CD4-positive, alpha-beta memory T cell (primary cell): ENCODE data around the gene SBK2. TPM values are rescaled to one million over a fixed set of nuclear protein-coding genes. Genes with fewer than 3 reads are reported as not detected.

ENCODE experiments used
- CTCF ChIA-PET: fragments of 350-600 bp; sonication (Branson Sonifier 250); formaldehyde crosslinking; loops from one replicate; lab custom pipeline; 2021; ENCODE audit warnings: inconsistent platforms; ENCODE audit not compliant: partially characterized antibody; lab: Charles Lee
- POLR2A ChIA-PET: fragments of 350-600 bp; sonication (Branson Sonifier 250); formaldehyde crosslinking; loops from one replicate; lab custom pipeline; 2021; ENCODE audit not compliant: partially characterized antibody; lab: Charles Lee
- DNase-seq, 5 donors: peaks; one replicate each; pipeline versions ENCODE4 v3.0.0 to v3.0.0-alpha.2; 2020 to 2022; ENCODE audit warnings: mixed read lengths in 1 of 5
- H3K27ac ChIP-seq: one replicate; pipeline ENCODE4 v1.7.0; 2013; ENCODE audit warnings: low read depth, low read length
- H3K27me3 ChIP-seq: 2 replicates; pipeline ENCODE4 v1.7.0; 2013; ENCODE audit warnings: mild to moderate bottlenecking, low read length, moderate library complexity; ENCODE audit not compliant: insufficient read depth
- H3K36me3 ChIP-seq: 2 replicates; pipeline ENCODE4 v1.7.0; 2013; ENCODE audit warnings: mild to moderate bottlenecking, low read length, moderate library complexity; ENCODE audit not compliant: insufficient read depth
- H3K4me1 ChIP-seq: 2 replicates; pipeline ENCODE4 v1.7.0; 2013; ENCODE audit warnings: mild to moderate bottlenecking, low read length, moderate library complexity; ENCODE audit not compliant: insufficient read depth
- H3K4me3 ChIP-seq, 2 donors: one replicate each; pipeline ENCODE4 v1.7.0; 2013; ENCODE audit warnings: low read length in 2 of 2, mild to moderate bottlenecking in 1 of 2
- H3K9me3 ChIP-seq, 2 donors: one replicate each; pipeline ENCODE4 v1.7.0; 2013; ENCODE audit warnings: low read length in 2 of 2, control low read depth in 1 of 2; ENCODE audit not compliant: control insufficient read depth in 1 of 2
- H3K27ac Mint-ChIP-seq, 7 donors: one replicate each; pipeline ENCODE4 v1.8.0; 2020 to 2021; ENCODE audit warnings: mixed read lengths in 7 of 7, mild to moderate bottlenecking in 6 of 7, inconsistent platforms in 3 of 7, moderate library complexity in 3 of 7
- H3K27me3 Mint-ChIP-seq, 2 donors: one replicate each; pipeline ENCODE4 v1.8.0; 2020 to 2021; ENCODE audit warnings: mixed read lengths in 2 of 2
- H3K36me3 Mint-ChIP-seq, 2 donors: one replicate each; pipeline ENCODE4 v1.8.0; 2020 to 2021; ENCODE audit warnings: mixed read lengths in 2 of 2, inconsistent platforms in 1 of 2, mild to moderate bottlenecking in 1 of 2
- H3K4me1 Mint-ChIP-seq, 4 donors: one replicate each; pipeline ENCODE4 v1.8.0; 2020 to 2021; ENCODE audit warnings: mixed read lengths in 4 of 4, mild to moderate bottlenecking in 1 of 4
- H3K4me3 Mint-ChIP-seq, 8 donors: one replicate each; pipeline ENCODE4 v1.8.0; 2020 to 2021; ENCODE audit warnings: mixed read lengths in 8 of 8, mild to moderate bottlenecking in 7 of 8, moderate library complexity in 6 of 8, inconsistent platforms in 3 of 8
- H3K9me3 Mint-ChIP-seq, 8 donors: one replicate each; pipeline ENCODE4 v1.8.0; 2020 to 2021; ENCODE audit warnings: mixed read lengths in 8 of 8, mild to moderate bottlenecking in 5 of 8, inconsistent platforms in 3 of 8, moderate library complexity in 1 of 8
- intact Hi-C: fragments of 100-400 bp; cut with micrococcal nuclease; formaldehyde crosslinking; loops from one replicate; pipeline ENCODE4 v1.15.1; 2023
- polyA plus RNA-seq, 2 donors: library from polyadenylated mRNA; unstranded; fragments of 300-500 nt; fragmentation: Illumina TruSeq; gene quantifications; one replicate each; pipeline ENCODE4 v1.2.3, GENCODE V29; 2021
- total RNA-seq, 2 experiments: library from RNA; stranded (reverse); gene quantifications; one replicate each; pipeline ENCODE4 v1.2.3, GENCODE V29; 2021

Gene SBK2
- total and polyA plus RNA-seq, 4 experiments from 2014 or later: not detected

GRCh38 chr19:55488986-55489710 lies 47.8 kb downstream of the SBK2 start:
- peaks cover 0 to 1% of the 10 kb centered on the region in 2 donors for H3K36me3 Mint-ChIP-seq
- H3K4me1 Mint-ChIP-seq: peaks cover 3 to 11% (median 5%) of the 10 kb centered on the region in 4 donors
- H3K4me3 Mint-ChIP-seq: no peak overlapping the region
- ChIA-PET POLR2A (no interaction called here), CTCF (no interaction called here)
- Histone ChIP-seq H3K9me3 (no peaks in the 10 kb centered on the region), H3K27ac (no peak overlapping the region), H3K36me3 (no peaks in the 10 kb centered on the region), H3K27me3 (no peaks in the 10 kb centered on the region), H3K4me1 (peaks cover 7% of the 10 kb centered on the region), H3K4me3 (no peak overlapping the region)
- DNase-seq: no peak
- intact Hi-C loops: no loop called here
- H3K27ac Mint-ChIP-seq: no peak overlapping the region
- peaks cover 5 to 13% of the 10 kb centered on the region in 2 donors for H3K27me3 Mint-ChIP-seq
- no peaks in the 10 kb centered on the region for H3K9me3 Mint-ChIP-seq

- H3K27ac ChIP-seq: no peak within 1 kb of the TSS
- H3K27me3 Mint-ChIP-seq: peaks cover 5 to 12% of the 10 kb centered on the region in 2 donors
- H3K27ac Mint-ChIP-seq: peak within 1 kb of the TSS in 6 of 7 donors; percentile 41 to 79 (median 72)
- H3K9me3 ChIP-seq: no peaks in the 10 kb centered on the region
- H3K9me3 Mint-ChIP-seq: no peaks in the 10 kb centered on the region
- H3K4me1 ChIP-seq: peaks cover 13% of the 10 kb centered on the region
- intact Hi-C loops: no loop called here
- H3K4me1 Mint-ChIP-seq: peaks cover 3 to 11% (median 5%) of the 10 kb centered on the region in 4 donors
- no peak for DNase-seq
- H3K4me3 Mint-ChIP-seq: peak within 1 kb of the TSS in 2 of 8 donors; percentile 54 to 71
- ChIA-PET POLR2A (interaction anchor here (1.4 to 4.9 kb wide), 2 partner anchors 12 to 16 kb away, joined by 6 to 36 read pairs; partner anchors contain the start of gene ZNF628), CTCF (interaction anchor here (1.5 to 1.7 kb wide), 2 partner anchors 16 to 20 kb away, joined by 6 read pairs; no protein-coding TSS in a partner anchor)
- peaks cover 0 to 1% of the 10 kb centered on the region in 2 donors for H3K36me3 Mint-ChIP-seq
- H3K27me3 ChIP-seq: no peaks in the 10 kb centered on the region
- H3K4me3 ChIP-seq: no peak within 1 kb of the TSS
- H3K36me3 ChIP-seq: no peaks in the 10 kb centered on the region
Measured at GRCh38 chr19:55487924-55488687, 48.8 kb downstream of the SBK2 start, which contains the start of gene SSC5D. Gene SSC5D (plus strand): TSS chr19:55488436. CDS start chr19:55488590, 154 bp downstream.

- Histone ChIP-seq H3K4me1 (peaks cover 13% of the 10 kb centered on the region), H3K4me3 (no peak overlapping the region), H3K36me3 (no peaks in the 10 kb centered on the region), H3K27me3 (no peaks in the 10 kb centered on the region), H3K27ac (no peak overlapping the region), H3K9me3 (no peaks in the 10 kb centered on the region)
- peak in 1 of 5 donors; percentile 68 for DNase-seq
- H3K27ac Mint-ChIP-seq: peak overlapping the region; percentile 60 to 79 (median 77)
- POLR2A ChIA-PET: interaction anchor here (1.4 to 4.9 kb wide), 2 partner anchors 11 to 17 kb away, joined by 6 to 36 read pairs; partner anchors contain the start of gene ZNF628
- peaks cover 3 to 11% (median 5%) of the 10 kb centered on the region in 4 donors for H3K4me1 Mint-ChIP-seq
- intact Hi-C loops: no loop called here
- CTCF ChIA-PET: interaction anchor here (1.3 to 1.7 kb wide), 4 partner anchors 10 to 144 kb away, joined by 3 to 6 read pairs (median 4); no protein-coding TSS in a partner anchor
- peaks cover 0 to 1% of the 10 kb centered on the region in 2 donors for H3K36me3 Mint-ChIP-seq
- H3K9me3 Mint-ChIP-seq: no peaks in the 10 kb centered on the region
- H3K27me3 Mint-ChIP-seq: peaks cover 3 to 10% of the 10 kb centered on the region in 2 donors
- peak overlapping the region in 2 of 8 donors; percentile 54 to 71 for H3K4me3 Mint-ChIP-seq
Measured at GRCh38 chr19:55486971-55487923, 49.7 kb downstream of the SBK2 start.

GRCh38 chr19:55486043-55486970 lies 50.6 kb downstream of the SBK2 start:
- intact Hi-C loops: no loop called here
- DNase-seq: no peak
- peaks cover 3 to 11% (median 5%) of the 10 kb centered on the region in 4 donors for H3K4me1 Mint-ChIP-seq
- H3K4me3 Mint-ChIP-seq: peak overlapping the region in 7 of 8 donors; percentile 59 to 80 (median 77)
- H3K27ac Mint-ChIP-seq: peak overlapping the region; percentile 77 to 98 (median 91)
- ChIA-PET CTCF (interaction anchor here (1.0 to 1.7 kb wide), 7 partner anchors 9 to 145 kb away, joined by 3 to 11 read pairs (median 4); no protein-coding TSS in a partner anchor), POLR2A (interaction anchor here (1.4 to 4.9 kb wide), 2 partner anchors 10 to 18 kb away, joined by 6 to 36 read pairs; partner anchors contain the start of gene ZNF628)
- H3K9me3 Mint-ChIP-seq: no peaks in the 10 kb centered on the region
- Histone ChIP-seq H3K4me1 (peaks cover 13% of the 10 kb centered on the region), H3K27ac (peak overlapping the region; percentile 59), H3K4me3 (no peak overlapping the region), H3K36me3 (no peaks in the 10 kb centered on the region), H3K27me3 (no peaks in the 10 kb centered on the region), H3K9me3 (no peaks in the 10 kb centered on the region)
- peaks cover 0 to 2% of the 10 kb centered on the region in 2 donors for H3K27me3 Mint-ChIP-seq
- peaks cover 0 to 1% of the 10 kb centered on the region in 2 donors for H3K36me3 Mint-ChIP-seq

GRCh38 chr19:55485439-55486011 lies 51.4 kb downstream of the SBK2 start:
- Histone ChIP-seq H3K36me3 (no peaks in the 10 kb centered on the region), H3K27ac (peak overlapping the region; percentile 59), H3K27me3 (no peaks in the 10 kb centered on the region), H3K4me1 (peaks cover 13% of the 10 kb centered on the region), H3K9me3 (no peaks in the 10 kb centered on the region), H3K4me3 (peak overlapping the region in 1 of 2 donors; percentile 68)
- no peak for DNase-seq
- Mint-ChIP-seq H3K4me3 (peak overlapping the region; percentile 73 to 81 (median 78)), H3K27me3 (peaks cover 0 to 2% of the 10 kb centered on the region in 2 donors), H3K27ac (peak overlapping the region; percentile 62 to 98 (median 91)), H3K9me3 (no peaks in the 10 kb centered on the region), H3K36me3 (peaks cover 0 to 1% of the 10 kb centered on the region in 2 donors), H3K4me1 (peaks cover 3 to 11% (median 5%) of the 10 kb centered on the region in 4 donors)
- POLR2A ChIA-PET: interaction anchor here (0.7 to 4.9 kb wide), 5 partner anchors 9 to 226 kb away, joined by 3 to 36 read pairs (median 4); partner anchors contain the start of genes FIZ1, ISOC2 and ZNF628
- intact Hi-C loops: loop anchor here (1.0 kb wide), 1 partner anchor 9 kb away; the partner anchor contains the start of gene ZNF628
- CTCF ChIA-PET: interaction anchor here (1.0 to 1.7 kb wide), 6 partner anchors 8 to 146 kb away, joined by 3 to 11 read pairs (median 4); no protein-coding TSS in a partner anchor
